Retinal pigment epithelial cell (primary cell): ENCODE results near the gene ECSIT.

Experiments used
- DNase-seq: peaks from one replicate; pipeline ENCODE4 v3.0.0-alpha.2; 2010; ENCODE audit warnings: low read depth
- H3K4me3 ChIP-seq: 2 replicates; pipeline ENCODE4 v1.5.1; 2011; ENCODE audit warnings: mild to moderate bottlenecking, low read length, control low read depth, moderate library complexity
- CTCF ChIP-seq: conservative IDR thresholded peaks from 2 replicates; pipeline ENCODE4 v1.5.1; 2011; ENCODE audit warnings: low read depth, low read length, control low read depth, inconsistent platforms

The ECSIT gene

GRCh38 chr19:11555246-11555645 is 26.3 kb upstream of the ECSIT start:
- no peak for TF ChIP-seq CTCF
- H3K4me3 ChIP-seq = no peak overlapping the region
- DNase-seq = no peak

GRCh38 chr19:11554160-11554559 is 25.2 kb upstream of the ECSIT start:
- no peak for TF ChIP-seq CTCF
- no peak for DNase-seq
- no peak overlapping the region for H3K4me3 ChIP-seq

- DNase-seq = no peak
- no peak for TF ChIP-seq CTCF
- no peak overlapping the region for H3K4me3 ChIP-seq
Measured at GRCh38 chr19:11552666-11553372, 23.9 kb upstream of the ECSIT start.

- DNase-seq = no peak
Measured at GRCh38 chr19:11551603-11552235, 22.8 kb upstream of the ECSIT start.

GRCh38 chr19:11550265-11550664 is 21.3 kb upstream of the ECSIT start:
- DNase-seq = no peak
- no peak for TF ChIP-seq CTCF

More at GRCh38 chr19:11551603-11552235, 22.8 kb upstream of the ECSIT start:
- TF ChIP-seq CTCF = peak; percentile 52
- no peak overlapping the region for H3K4me3 ChIP-seq

GRCh38 chr19:11549386-11549953 is 20.5 kb upstream of the ECSIT start:
- no peak for TF ChIP-seq CTCF
- H3K4me3 ChIP-seq = no peak overlapping the region
- no peak for DNase-seq

More at GRCh38 chr19:11550265-11550664, 21.3 kb upstream of the ECSIT start:
- no peak overlapping the region for H3K4me3 ChIP-seq
